Lower lobe of right lung (tissue), 2 donors: ENCODE measurements around the gene PCSK5. TPM values are rescaled to one million over a fixed set of nuclear protein-coding genes. Genes with fewer than 3 reads are reported as not detected.

Experiments
- ATAC-seq, 2 donors: fragments of 200-7000 bp; cut with Tn5 transposase; one replicate each; pipeline ENCODE4 v1.9.1; 2020 to 2022; ENCODE audit warnings: mild to moderate bottlenecking in 2 of 2, moderate library complexity in 2 of 2
- DNase-seq: peaks from one replicate; pipeline ENCODE4 v3.0.0-alpha.2; 2020
- H3K27ac ChIP-seq: fragments of 200-600 bp; one replicate; pipeline ENCODE4 v1.8.0; 2022
- H3K27me3 ChIP-seq: fragments of 200-600 bp; one replicate; pipeline ENCODE4 v1.8.0; 2022; ENCODE audit warnings: low read depth
- H3K36me3 ChIP-seq: fragments of 200-600 bp; one replicate; pipeline ENCODE4 v1.8.0; 2022; ENCODE audit warnings: mild to moderate bottlenecking
- H3K4me1 ChIP-seq: fragments of 200-600 bp; one replicate; pipeline ENCODE4 v1.8.0; 2022
- H3K4me3 ChIP-seq: fragments of 200-600 bp; one replicate; pipeline ENCODE4 v1.8.0; 2022; ENCODE audit warnings: mild to moderate bottlenecking
- H3K9me3 ChIP-seq: fragments of 200-600 bp; one replicate; pipeline ENCODE4 v1.8.0; 2022
- CTCF ChIP-seq: fragments of 200-600 bp; IDR thresholded peaks from one replicate; pipeline ENCODE4 v1.8.0; 2022; ENCODE audit warnings: antibody characterized with exemption, mild to moderate bottlenecking
- intact Hi-C: fragments of 100-400 bp; cut with DNase I; formaldehyde crosslinking; loops from one replicate; pipeline ENCODE4 v1.11.0; 2022
- total RNA-seq: library from RNA; stranded (reverse); fragmentation: NEBNext Ultra II Directional; extraction: Animal tissue kit (Norgen Biotek cat#: 25700); gene quantifications from one replicate; pipeline ENCODE4 v1.2.1, GENCODE V29; 2021
- donor health status: DM: no; HTN: yes; CAD: no; lungs with severe emphysema.

PCSK5 gene
- total RNA-seq, 1 donor from 2014 or later = 18.1 TPM

GRCh38 chr9:76378367-76379073, 488.0 kb downstream of the PCSK5 start:
- no peak for TF ChIP-seq CTCF
- Histone ChIP-seq H3K4me3 (no peak overlapping the region), H3K27me3 (no peaks in the 10 kb centered on the region), H3K4me1 (peaks cover 19% of the 10 kb centered on the region), H3K36me3 (no peaks in the 10 kb centered on the region), H3K9me3 (no peaks in the 10 kb centered on the region), H3K27ac (no peak overlapping the region)
- ATAC-seq = no peak
- DNase-seq = no peak
- intact Hi-C loops = no loop called here

GRCh38 chr9:76379494-76379893, 489.0 kb downstream of the PCSK5 start:
- intact Hi-C loops = no loop called here

GRCh38 chr9:76390656-76391055, 500.2 kb downstream of the PCSK5 start:
- H3K36me3 ChIP-seq = peaks cover 31% of the 10 kb centered on the region
- H3K4me3 ChIP-seq = no peak overlapping the region
- H3K4me1 ChIP-seq = peaks cover 21% of the 10 kb centered on the region
- ATAC-seq (no peak), DNase-seq (no peak)
- no peaks in the 10 kb centered on the region for H3K9me3 ChIP-seq
- no peak for TF ChIP-seq CTCF
- intact Hi-C loops = no loop called here
- no peak overlapping the region for H3K27ac ChIP-seq
- no peaks in the 10 kb centered on the region for H3K27me3 ChIP-seq

More at GRCh38 chr9:76379494-76379893, 489.0 kb downstream of the PCSK5 start:
- ATAC-seq (peak; percentile 20 to 41), DNase-seq (no peak)
- Histone ChIP-seq H3K4me1 (peaks cover 14% of the 10 kb centered on the region), H3K9me3 (no peaks in the 10 kb centered on the region), H3K36me3 (peaks cover 4% of the 10 kb centered on the region), H3K27me3 (no peaks in the 10 kb centered on the region), H3K27ac (no peak overlapping the region), H3K4me3 (no peak overlapping the region)
- no peak for TF ChIP-seq CTCF

- H3K36me3 ChIP-seq = no peaks in the 10 kb centered on the region
- intact Hi-C loops = no loop called here
- peak within 1 kb of the TSS; percentile 97 for H3K27ac ChIP-seq
These were observed 503.9 kb downstream of the PCSK5 start, which contains the start of gene RFK for GRCh38 chr9:76394195-76394959. Gene RFK (minus strand): TSS chr9:76394426. CDS start chr9:76394171, 255 bp downstream.

GRCh38 chr9:76394960-76395252, 504.4 kb downstream of the PCSK5 start:
- peaks cover 26% of the 10 kb centered on the region for H3K4me1 ChIP-seq
- H3K36me3 ChIP-seq = no peaks in the 10 kb centered on the region
- no peak for TF ChIP-seq CTCF
- intact Hi-C loops = no loop called here
- ATAC-seq = peak; percentile 70 to 76
- H3K27ac ChIP-seq = peak overlapping the region; percentile 97
- H3K9me3 ChIP-seq = no peaks in the 10 kb centered on the region
- peak; percentile 63 for DNase-seq
- no peaks in the 10 kb centered on the region for H3K27me3 ChIP-seq
- H3K4me3 ChIP-seq = peak overlapping the region; percentile 97

More at GRCh38 chr9:76394195-76394959, 503.9 kb downstream of the PCSK5 start, which contains the start of gene RFK:
- ATAC-seq = peak; percentile 99
- peak; percentile 89 for DNase-seq
- Histone ChIP-seq H3K4me1 (peaks cover 26% of the 10 kb centered on the region), H3K9me3 (no peaks in the 10 kb centered on the region), H3K4me3 (peak within 1 kb of the TSS; percentile 97), H3K27me3 (no peaks in the 10 kb centered on the region)
- peak; percentile 52 for TF ChIP-seq CTCF
